ENCODE data around the gene CREBBP. TPM values are rescaled to one million over a fixed set of nuclear protein-coding genes. Genes with fewer than 3 reads are reported as not detected.

The CREBBP gene
- total and polyA plus RNA-seq, 9 of the 15 experiments (the other 6 are each of a cell fraction or from before 2014, with no cell fraction given) = 0.70 to 24.8 (median 5.6) TPM

DNA sequence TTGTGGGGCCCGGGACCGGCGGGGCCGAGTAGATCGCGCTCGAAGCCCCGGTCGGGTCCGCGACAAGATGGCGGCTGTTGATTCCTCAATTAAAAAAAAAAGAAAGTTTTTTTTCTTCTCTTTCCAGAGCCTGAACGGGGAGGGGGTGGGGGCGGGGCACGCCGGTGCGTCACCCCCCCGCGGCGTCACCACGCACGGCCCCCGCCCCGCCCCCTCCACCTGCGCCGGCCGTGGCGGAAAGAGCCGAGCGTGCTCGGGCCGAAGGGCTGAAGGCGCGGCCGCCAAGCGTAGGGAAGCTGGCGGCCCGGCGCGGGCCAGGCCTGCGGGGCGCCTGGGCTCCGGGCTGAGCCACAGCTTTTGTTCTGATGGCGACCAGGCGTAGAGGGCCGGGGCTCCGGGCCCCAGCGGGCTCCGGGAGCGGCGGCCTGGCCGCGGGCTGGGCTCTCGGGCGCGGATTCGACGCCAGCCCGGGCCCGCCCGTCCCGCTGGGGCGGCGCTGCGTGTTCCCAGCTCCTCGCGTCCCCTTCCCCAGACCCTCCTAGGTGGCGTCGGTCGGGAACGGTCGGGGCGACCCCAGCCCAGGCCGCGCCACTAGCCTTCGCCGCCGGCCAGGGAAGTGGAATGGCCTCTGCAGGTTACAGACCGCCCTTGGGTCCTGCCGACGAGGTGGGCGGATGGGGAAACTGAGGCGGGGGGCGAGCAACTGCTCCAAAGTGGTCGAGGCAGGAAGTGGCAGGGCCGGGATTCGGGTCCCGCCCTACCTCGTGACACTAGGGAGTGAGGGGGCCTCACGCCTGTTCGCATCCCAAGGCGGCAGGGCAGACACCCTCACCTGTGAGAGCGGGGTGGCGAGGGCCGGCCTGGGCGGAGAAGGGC is at the start of gene CREBBP (continued):
- TF ChIP-seq, protein P1, sequence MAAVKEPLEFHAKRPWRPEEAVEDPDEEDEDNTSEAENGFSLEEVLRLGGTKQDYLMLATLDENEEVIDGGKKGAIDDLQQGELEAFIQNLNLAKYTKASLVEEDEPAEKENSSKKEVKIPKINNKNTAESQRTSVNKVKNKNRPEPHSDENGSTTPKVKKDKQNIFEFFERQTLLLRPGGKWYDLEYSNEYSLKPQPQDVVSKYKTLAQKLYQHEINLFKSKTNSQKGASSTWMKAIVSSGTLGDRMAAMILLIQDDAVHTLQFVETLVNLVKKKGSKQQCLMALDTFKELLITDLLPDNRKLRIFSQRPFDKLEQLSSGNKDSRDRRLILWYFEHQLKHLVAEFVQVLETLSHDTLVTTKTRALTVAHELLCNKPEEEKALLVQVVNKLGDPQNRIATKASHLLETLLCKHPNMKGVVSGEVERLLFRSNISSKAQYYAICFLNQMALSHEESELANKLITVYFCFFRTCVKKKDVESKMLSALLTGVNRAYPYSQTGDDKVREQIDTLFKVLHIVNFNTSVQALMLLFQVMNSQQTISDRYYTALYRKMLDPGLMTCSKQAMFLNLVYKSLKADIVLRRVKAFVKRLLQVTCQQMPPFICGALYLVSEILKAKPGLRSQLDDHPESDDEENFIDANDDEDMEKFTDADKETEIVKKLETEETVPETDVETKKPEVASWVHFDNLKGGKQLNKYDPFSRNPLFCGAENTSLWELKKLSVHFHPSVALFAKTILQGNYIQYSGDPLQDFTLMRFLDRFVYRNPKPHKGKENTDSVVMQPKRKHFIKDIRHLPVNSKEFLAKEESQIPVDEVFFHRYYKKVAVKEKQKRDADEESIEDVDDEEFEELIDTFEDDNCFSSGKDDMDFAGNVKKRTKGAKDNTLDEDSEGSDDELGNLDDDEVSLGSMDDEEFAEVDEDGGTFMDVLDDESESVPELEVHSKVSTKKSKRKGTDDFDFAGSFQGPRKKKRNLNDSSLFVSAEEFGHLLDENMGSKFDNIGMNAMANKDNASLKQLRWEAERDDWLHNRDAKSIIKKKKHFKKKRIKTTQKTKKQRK (IDR thresholded peaks at IDR 0.05; ENCODE audit: borderline replicate concordance, low read depth, low read length) = no peak
- TF ChIP-seq ZNF668 (CRISPR knock-in tag; IDR thresholded peaks at IDR 0.05) (no peak), ZBTB17 (CRISPR knock-in tag; IDR thresholded peaks at IDR 0.05) (0 out of 2 replicates have a peak, but pooled peaks have one; percentile 54), GTF2E2 (tag; IDR thresholded peaks at IDR 0.05) (no peak), RB1 (IDR thresholded peaks at IDR 0.05; ENCODE audit: low read depth) (peak; percentile 65), HMGN3 (IDR thresholded peaks at IDR 0.05; ENCODE audit: borderline replicate concordance, extremely low read depth, insufficient read length, low read depth, low read length) (peak; percentile 58), TCF3 (CRISPR knock-in tag; IDR thresholded peaks at IDR 0.05) (no peak), ZNF311 (CRISPR knock-in tag; IDR thresholded peaks at IDR 0.05) (no peak), SOX6 (IDR thresholded peaks at IDR 0.05) (no peak), DACH1 (IDR thresholded peaks at IDR 0.05; ENCODE audit: partially characterized antibody) (no peak), ZNF354B (CRISPR knock-in tag; IDR thresholded peaks at IDR 0.05) (no peak), GATAD2B (IDR thresholded peaks at IDR 0.05; ENCODE audit: borderline replicate concordance) (peak; percentile 64), MAFG (tag; conservative IDR thresholded peaks at IDR 0.05) (no peak), ZBED1 (IDR thresholded peaks at IDR 0.05) (no peak), RBM14 (IDR thresholded peaks at IDR 0.05; ENCODE audit: borderline replicate concordance, insufficient read depth, low read depth, low read length) (no peak), ZNF583 (CRISPR knock-in tag; IDR thresholded peaks at IDR 0.05) (no peak), HLTF (IDR thresholded peaks at IDR 0.05) (no peak), KAT8 (IDR thresholded peaks at IDR 0.05; ENCODE audit: low read depth) (no peak)
- TF ChIP-seq, protein P2, sequence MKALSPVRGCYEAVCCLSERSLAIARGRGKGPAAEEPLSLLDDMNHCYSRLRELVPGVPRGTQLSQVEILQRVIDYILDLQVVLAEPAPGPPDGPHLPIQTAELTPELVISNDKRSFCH (CRISPR knock-in tag; IDR thresholded peaks at IDR 0.05) = no peak
- TF ChIP-seq, protein P2 (tag; IDR thresholded peaks at IDR 0.05) = peak; percentile 56; the same call in 1 of the 2 replicates
- TF ChIP-seq, protein P3, sequence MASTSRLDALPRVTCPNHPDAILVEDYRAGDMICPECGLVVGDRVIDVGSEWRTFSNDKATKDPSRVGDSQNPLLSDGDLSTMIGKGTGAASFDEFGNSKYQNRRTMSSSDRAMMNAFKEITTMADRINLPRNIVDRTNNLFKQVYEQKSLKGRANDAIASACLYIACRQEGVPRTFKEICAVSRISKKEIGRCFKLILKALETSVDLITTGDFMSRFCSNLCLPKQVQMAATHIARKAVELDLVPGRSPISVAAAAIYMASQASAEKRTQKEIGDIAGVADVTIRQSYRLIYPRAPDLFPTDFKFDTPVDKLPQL (IDR thresholded peaks at IDR 0.05; ENCODE audit: extremely low read depth, insufficient read length) = no peak
- TF ChIP-seq, protein P4, sequence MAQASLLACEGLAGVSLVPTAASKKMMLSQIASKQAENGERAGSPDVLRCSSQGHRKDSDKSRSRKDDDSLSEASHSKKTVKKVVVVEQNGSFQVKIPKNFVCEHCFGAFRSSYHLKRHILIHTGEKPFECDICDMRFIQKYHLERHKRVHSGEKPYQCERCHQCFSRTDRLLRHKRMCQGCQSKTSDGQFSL (CRISPR knock-in tag; IDR thresholded peaks at IDR 0.05) = no peak
- TF ChIP-seq, protein P4 (tag; IDR thresholded peaks at IDR 0.05) = no peak
- TF ChIP-seq, protein P5, sequence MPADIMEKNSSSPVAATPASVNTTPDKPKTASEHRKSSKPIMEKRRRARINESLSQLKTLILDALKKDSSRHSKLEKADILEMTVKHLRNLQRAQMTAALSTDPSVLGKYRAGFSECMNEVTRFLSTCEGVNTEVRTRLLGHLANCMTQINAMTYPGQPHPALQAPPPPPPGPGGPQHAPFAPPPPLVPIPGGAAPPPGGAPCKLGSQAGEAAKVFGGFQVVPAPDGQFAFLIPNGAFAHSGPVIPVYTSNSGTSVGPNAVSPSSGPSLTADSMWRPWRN (IDR thresholded peaks at IDR 0.05; ENCODE audit: low read depth) = no peak

Data from K562 (cell line).